AG04450 (cell line): ENCODE results near the gene CREB5. TPM values are rescaled to one million over a fixed set of nuclear protein-coding genes. Genes with fewer than 3 reads are reported as not detected.
A peak's percentile ranks its signal among the peaks of the same experiment; 100 is the strongest.

Experiments used
- CTCF ChIA-PET: fragments of 300-600, 350-600 bp; formaldehyde crosslinking; extraction: SDS; loops from one replicate; lab custom pipeline; 2022; ENCODE audit warnings: antibody characterized with exemption, inconsistent platforms; lab: Charles Lee
- POLR2A ChIA-PET: fragments of 350-600 bp; formaldehyde crosslinking; extraction: SDS; loops from one replicate; lab custom pipeline; 2021; ENCODE audit warnings: antibody characterized with exemption, inconsistent platforms; lab: Yijun Ruan, JAX
- DNase-seq: peaks from one replicate; pipeline ENCODE4 v3.0.0-alpha.2; 2011; ENCODE audit warnings: low read depth, low spot score
- H3K27ac ChIP-seq: one replicate; pipeline ENCODE4 v1.5.1; 2012; ENCODE audit warnings: low read depth, low read length, control low read depth
- H3K27me3 ChIP-seq: one replicate; pipeline ENCODE4 v1.6.0; 2012; ENCODE audit warnings: low read length; ENCODE audit not compliant: control insufficient read depth, insufficient read depth
- H3K4me3 ChIP-seq: 2 replicates; pipeline ENCODE4 v1.5.1; 2011; ENCODE audit warnings: mild to moderate bottlenecking, low read depth, low read length, control low read depth
- H3K9me3 ChIP-seq: 2 replicates; pipeline ENCODE4 v1.5.1; 2012; ENCODE audit warnings: low read length; ENCODE audit not compliant: control insufficient read depth, insufficient read depth
- CTCF ChIP-seq: IDR thresholded peaks from 2 replicates; pipeline ENCODE4 v1.5.1; 2011; ENCODE audit warnings: low read depth, low read length, control low read depth, inconsistent platforms
- polyA plus RNA-seq: library from polyadenylated mRNA; depleted of rRNA; stranded (reverse); fragments of >200 nt; gene quantifications from 2 replicates; pipeline ENCODE4 v1.2.3, GENCODE V29; 2011

The CREB5 gene
- polyA plus RNA-seq, 1 experiment = 22.1 TPM

GRCh38 chr7:28847681-28848080 is 435.4 kb downstream of the CREB5 start:
- no peak for TF ChIP-seq CTCF
- Histone ChIP-seq H3K4me3 (no peak overlapping the region), H3K27me3 (peaks cover 36% of the 10 kb centered on the region), H3K9me3 (peaks cover 4% of the 10 kb centered on the region; the same call in 1 of the 2 replicates), H3K27ac (no peak overlapping the region)
- no peak for DNase-seq
- POLR2A ChIA-PET = no interaction called here
- CTCF ChIA-PET = no interaction called here

DNA sequence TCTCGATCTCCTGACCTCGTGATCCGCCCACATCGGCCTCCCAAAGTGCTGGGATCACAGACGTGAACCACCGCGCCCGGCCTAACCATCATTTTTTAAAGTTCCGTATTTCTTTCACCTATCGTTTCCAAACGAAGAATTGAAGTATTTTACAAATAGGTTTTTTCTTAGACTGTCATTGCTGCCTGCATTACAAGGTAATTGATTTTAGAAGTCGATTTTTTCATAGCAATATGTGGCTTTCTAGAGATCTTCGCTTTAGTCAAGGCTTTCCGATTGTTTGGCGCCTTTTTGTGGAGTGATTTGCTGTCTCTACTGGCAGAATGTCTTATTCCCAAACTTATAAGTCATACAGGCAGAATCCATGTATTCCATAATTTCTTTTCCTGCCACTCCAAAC is 436.6 kb downstream of the CREB5 start:
- no peak for DNase-seq
- ChIA-PET CTCF (interaction anchor here (0.7 kb wide), 1 partner anchor 214 kb away, joined by 3 read pairs; no protein-coding TSS in a partner anchor), POLR2A (no interaction called here)
- TF ChIP-seq CTCF = no peak
- Histone ChIP-seq H3K27me3 (peaks cover 33% of the 10 kb centered on the region), H3K9me3 (peaks cover 4% of the 10 kb centered on the region; the same call in 1 of the 2 replicates), H3K27ac (no peak overlapping the region), H3K4me3 (no peak overlapping the region)

GRCh38 chr7:28850699-28851098 is 438.4 kb downstream of the CREB5 start:
- DNase-seq = no peak
- Histone ChIP-seq H3K9me3 (peaks cover 4% of the 10 kb centered on the region; the same call in 1 of the 2 replicates), H3K27ac (no peak overlapping the region), H3K27me3 (peaks cover 32% of the 10 kb centered on the region), H3K4me3 (no peak overlapping the region)
- no peak for TF ChIP-seq CTCF
- ChIA-PET CTCF (interaction anchor here (0.6 kb wide), 1 partner anchor 461 kb away, joined by 3 read pairs; no protein-coding TSS in a partner anchor), POLR2A (no interaction called here)

- POLR2A ChIA-PET = no interaction called here
- DNase-seq = no peak
- no peak for TF ChIP-seq CTCF
- H3K27me3 ChIP-seq = peaks cover 21% of the 10 kb centered on the region
- H3K27ac ChIP-seq = no peak overlapping the region
- H3K4me3 ChIP-seq = no peak overlapping the region
- CTCF ChIA-PET = interaction anchor here (1.2 to 1.6 kb wide), 4 partner anchors 13 to 554 kb away, joined by 4 to 6 read pairs (median 5); no protein-coding TSS in a partner anchor
- no peaks in the 10 kb centered on the region for H3K9me3 ChIP-seq
These were observed 440.8 kb downstream of the CREB5 start for GRCh38 chr7:28853150-28853549.

DNA sequence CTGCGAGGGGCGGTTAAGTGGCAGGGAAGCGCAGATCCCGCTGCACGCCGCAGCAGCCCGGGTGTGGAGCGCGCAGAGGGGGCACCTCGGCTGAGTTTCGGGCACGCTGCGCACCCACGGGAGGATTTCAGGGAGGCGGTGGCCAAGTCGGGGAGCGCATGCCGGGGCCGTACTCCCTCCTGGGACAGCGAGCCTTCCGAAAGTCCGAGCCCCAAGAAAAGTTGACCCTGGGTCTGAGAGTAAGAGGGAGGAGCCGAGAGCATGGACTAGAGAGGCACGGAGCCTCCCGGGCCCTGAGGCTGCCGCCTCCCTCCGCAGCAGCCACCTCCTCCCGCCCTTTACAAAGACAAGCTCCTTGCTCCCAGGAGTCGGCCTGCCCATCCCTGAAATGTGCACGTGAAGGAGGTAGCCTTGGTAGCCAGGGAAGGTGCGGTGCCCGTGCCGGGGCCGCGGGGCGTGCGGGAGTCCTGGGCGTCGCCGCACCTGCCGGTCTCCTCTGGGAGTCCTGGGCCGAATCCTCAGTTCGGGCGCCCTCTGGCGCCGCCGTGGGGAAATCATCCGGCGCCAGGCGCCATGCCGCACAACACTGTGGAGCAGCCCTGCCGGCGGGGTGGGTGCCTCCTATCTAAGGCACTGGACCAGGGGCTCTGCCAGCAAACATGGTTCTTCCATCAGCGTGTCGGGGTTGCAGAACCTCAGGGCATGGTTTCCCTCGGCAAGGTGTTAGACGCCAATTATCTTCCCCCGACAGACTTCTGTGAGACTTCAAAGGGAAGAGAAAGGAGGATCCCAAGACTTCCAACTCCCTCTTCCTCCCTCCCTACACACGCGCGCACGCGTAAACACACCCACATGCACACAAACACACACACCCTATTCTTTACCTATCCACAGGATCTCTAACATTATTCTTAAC is 441.8 kb downstream of the CREB5 start:
- peaks cover 21% of the 10 kb centered on the region for H3K27me3 ChIP-seq
- POLR2A ChIA-PET = interaction anchor here (0.7 kb wide), 1 partner anchor 341 kb away, joined by 4 read pairs; no protein-coding TSS in a partner anchor
- DNase-seq = no peak
- peak overlapping the region; percentile 64 for H3K4me3 ChIP-seq
- peak; percentile 87 for TF ChIP-seq CTCF
- H3K27ac ChIP-seq = no peak overlapping the region
- CTCF ChIA-PET = interaction anchor here (0.5 to 2.7 kb wide), 34 partner anchors 9 to 707 kb away, joined by 3 to 23 read pairs (median 3); no protein-coding TSS in a partner anchor
- no peaks in the 10 kb centered on the region for H3K9me3 ChIP-seq
